Measurements from ENCODE around the gene PELI1.
"Not testable (repeated sequence)": the region's sequence is repeated elsewhere in the genome, so short reads cannot be mapped to it uniquely, and the experiment has no call there.

PELI1 gene

GRCh38 chr2:64124168-64124567, 20.1 kb downstream of the PELI1 start:
- no peak for DNase-seq

GRCh38 chr2:64123740-64124139, 20.5 kb downstream of the PELI1 start:
- no peak for DNase-seq

- DNase-seq: no peak
Measured at GRCh38 chr2:64122358-64122757, 21.9 kb downstream of the PELI1 start.

- no peak for DNase-seq
Measured at GRCh38 chr2:64120928-64121327, 23.3 kb downstream of the PELI1 start.

- no peak for DNase-seq
Measured at GRCh38 chr2:64120008-64120407, 24.2 kb downstream of the PELI1 start.

GRCh38 chr2:64119369-64119768, 24.9 kb downstream of the PELI1 start:
- DNase-seq: peak in 1 of 58 donors; percentile 7

GRCh38 chr2:64115808-64116598, 28.2 kb downstream of the PELI1 start:
- no peak for DNase-seq

- DNase-seq: no peak
Measured at GRCh38 chr2:64114912-64115277, 29.3 kb downstream of the PELI1 start.

GRCh38 chr2:64114063-64114911, 29.9 kb downstream of the PELI1 start:
- DNase-seq: no peak

- no peak for DNase-seq
Measured at GRCh38 chr2:64112016-64112415, 32.2 kb downstream of the PELI1 start.

- DNase-seq: no peak
Measured at GRCh38 chr2:64111426-64111825, 32.8 kb downstream of the PELI1 start.

- peak in 21 of 58 donors; percentile 1 to 59 (median 13) for DNase-seq
Measured at GRCh38 chr2:64108666-64109241, 35.5 kb downstream of the PELI1 start.

GRCh38 chr2:64106481-64106880, 37.7 kb downstream of the PELI1 start:
- no peak for DNase-seq

GRCh38 chr2:64105670-64106461, 38.4 kb downstream of the PELI1 start:
- DNase-seq: no peak

GRCh38 chr2:64104933-64105332, 39.3 kb downstream of the PELI1 start:
- DNase-seq: no peak

- not testable (repeated sequence) for DNase-seq
Measured at GRCh38 chr2:64102736-64103135, 41.5 kb downstream of the PELI1 start.

GRCh38 chr2:64101141-64101591, 43.1 kb downstream of the PELI1 start:
- no peak for DNase-seq

GRCh38 chr2:64100584-64100983, 43.6 kb downstream of the PELI1 start:
- DNase-seq: not testable (repeated sequence)

GRCh38 chr2:64094663-64095382, 49.4 kb downstream of the PELI1 start:
- DNase-seq: no peak

GRCh38 chr2:64093341-64093740, 50.9 kb downstream of the PELI1 start:
- peak in 1 of 58 donors; percentile 1 for DNase-seq

- no peak for DNase-seq
Measured at GRCh38 chr2:64092502-64092901, 51.7 kb downstream of the PELI1 start.
